Colon (tissue), 2 donors: ENCODE measurements around the gene CHST14.

Experiments
- FAIRE-seq: peaks from 2 replicates; lab custom pipeline; 2012; peaks lifted over from hg19 to GRCh38; lab: Jason Lieb, UNC
- donor health status: control.
- donor health status: control.

Gene CHST14, protein sequence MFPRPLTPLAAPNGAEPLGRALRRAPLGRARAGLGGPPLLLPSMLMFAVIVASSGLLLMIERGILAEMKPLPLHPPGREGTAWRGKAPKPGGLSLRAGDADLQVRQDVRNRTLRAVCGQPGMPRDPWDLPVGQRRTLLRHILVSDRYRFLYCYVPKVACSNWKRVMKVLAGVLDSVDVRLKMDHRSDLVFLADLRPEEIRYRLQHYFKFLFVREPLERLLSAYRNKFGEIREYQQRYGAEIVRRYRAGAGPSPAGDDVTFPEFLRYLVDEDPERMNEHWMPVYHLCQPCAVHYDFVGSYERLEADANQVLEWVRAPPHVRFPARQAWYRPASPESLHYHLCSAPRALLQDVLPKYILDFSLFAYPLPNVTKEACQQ

DNA sequence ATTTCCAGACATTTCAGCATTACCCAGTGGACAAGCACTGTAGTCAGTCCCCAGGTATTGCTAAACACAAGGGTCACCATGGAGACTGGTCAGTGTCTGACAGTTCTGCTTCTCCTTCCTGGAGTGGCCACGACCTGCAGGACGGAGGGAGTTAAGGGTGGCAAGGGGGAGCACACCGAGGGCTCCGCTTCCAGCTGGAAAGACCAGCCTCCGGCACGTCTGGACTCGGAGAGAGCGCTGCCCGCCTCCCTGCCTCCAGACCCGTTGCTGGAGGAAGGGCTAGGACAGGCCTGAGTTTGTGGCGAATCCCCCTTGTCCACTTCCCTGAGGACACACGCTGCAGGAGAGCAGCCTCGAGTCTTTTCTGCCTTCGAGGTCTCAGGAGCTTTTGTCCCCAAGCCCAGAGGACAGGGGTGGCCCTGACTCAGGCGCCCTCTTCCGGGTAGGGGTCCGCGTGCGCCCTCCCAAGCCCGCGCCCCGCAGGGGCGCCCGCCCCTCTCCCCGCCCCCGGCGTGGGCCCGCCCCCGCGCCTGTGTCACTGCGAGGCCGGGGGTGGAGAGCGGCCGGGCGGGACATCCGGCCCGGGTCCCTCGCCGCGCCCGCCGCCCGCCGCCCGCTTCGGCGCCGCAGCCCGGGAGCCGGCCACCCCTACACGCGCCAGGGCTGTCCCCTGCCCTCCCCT lies at the start of gene CHST14:
TSS of gene CHST14 (plus strand) at position 562 of the 682 bp plus-strand sequence. CDS start 230 bp downstream, outside the sequence.
- FAIRE-seq, result no peak

GRCh38 chr15:40421246-40422157 lies 49.3 kb upstream of the CHST14 start:
- FAIRE-seq, result no peak

DNA sequence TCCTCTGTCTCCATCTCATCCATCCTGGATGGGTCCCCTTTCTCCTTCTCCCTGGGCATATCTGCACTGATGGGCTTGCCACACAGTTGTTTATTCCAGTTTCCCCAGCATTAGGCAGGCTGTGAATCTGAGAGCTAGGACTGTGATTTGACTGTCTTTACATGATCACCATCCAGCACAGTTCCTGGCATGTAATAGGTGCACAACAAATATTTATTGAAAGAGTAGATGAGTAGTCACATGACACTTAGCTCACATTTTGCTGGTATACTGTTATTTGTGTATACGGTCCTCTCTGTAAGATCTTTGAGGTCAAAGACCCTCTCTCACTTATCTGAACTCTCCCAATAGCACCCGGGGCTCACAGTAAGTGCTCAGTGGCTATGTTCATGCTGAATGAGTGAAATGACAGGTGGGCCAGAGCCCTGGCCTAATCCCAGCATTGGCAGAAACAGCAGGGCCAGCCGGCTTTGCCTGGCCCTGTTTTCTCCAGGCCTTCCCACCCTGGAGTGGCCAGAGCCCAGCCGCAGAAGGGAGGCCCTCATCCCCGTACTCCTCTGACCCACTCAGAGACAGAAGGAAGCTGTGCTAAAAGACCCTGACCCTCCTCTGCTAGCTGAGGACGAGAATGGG lies 46.2 kb upstream of the CHST14 start:
- no peak for FAIRE-seq

DNA sequence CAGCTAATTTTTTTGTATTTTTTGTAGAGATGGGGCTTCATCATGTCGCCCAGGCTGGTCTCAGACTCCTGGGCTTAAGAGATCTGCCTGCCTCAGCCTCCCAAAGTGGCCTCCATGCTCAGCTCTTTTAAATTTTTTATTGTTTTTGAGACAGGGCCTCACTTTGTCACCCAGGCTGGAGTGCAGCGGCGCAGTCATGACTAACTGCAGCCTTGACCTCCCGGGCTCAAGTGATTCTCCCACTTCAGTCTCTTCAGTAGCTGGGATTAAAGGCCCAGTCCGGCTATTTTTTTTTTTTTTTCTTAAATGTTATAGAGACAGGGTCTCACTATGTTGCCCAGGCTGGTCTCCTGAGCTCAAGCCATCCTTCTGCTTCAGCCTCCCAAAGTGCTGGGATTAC lies 45.1 kb upstream of the CHST14 start:
- no peak for FAIRE-seq

GRCh38 chr15:40427188-40427587 lies 43.6 kb upstream of the CHST14 start:
- no peak for FAIRE-seq

- no peak for FAIRE-seq
These were observed 42.6 kb upstream of the CHST14 start for GRCh38 chr15:40428185-40428584.

DNA sequence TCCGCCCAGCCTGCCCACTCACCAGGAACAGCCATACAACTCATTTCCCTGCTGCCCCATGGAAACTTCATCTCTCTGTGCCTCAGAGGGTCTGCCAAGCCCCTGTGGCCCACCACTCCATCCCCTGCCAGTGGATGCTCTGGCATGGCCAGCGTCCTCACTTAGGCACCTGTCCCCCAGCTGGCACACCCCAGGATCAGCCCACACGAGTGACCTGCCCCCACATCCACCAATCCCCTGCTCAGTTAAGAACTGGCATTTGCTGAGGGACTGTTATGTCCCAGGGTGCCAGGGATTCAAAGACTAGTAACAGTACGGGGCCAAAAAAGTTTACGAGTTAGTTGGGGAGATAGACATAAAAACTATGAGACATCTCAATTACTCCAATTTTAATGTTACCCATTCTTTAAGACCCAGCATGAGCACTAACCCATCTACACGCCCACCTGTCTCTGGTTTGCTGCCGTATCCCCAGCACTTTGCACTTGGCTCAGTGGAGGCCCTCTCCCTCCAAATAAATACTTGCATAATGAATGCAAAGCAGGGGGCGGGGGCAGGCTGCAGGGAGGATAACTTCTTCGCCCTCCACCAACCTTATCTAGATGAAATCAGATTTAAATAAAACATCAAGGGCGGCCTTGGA lies 41.6 kb upstream of the CHST14 start:
- FAIRE-seq, result no peak

- FAIRE-seq, result no peak
These were observed 40.4 kb upstream of the CHST14 start for GRCh38 chr15:40430271-40430805.

GRCh38 chr15:40435023-40435709 lies 35.6 kb upstream of the CHST14 start:
- FAIRE-seq, result no peak

DNA sequence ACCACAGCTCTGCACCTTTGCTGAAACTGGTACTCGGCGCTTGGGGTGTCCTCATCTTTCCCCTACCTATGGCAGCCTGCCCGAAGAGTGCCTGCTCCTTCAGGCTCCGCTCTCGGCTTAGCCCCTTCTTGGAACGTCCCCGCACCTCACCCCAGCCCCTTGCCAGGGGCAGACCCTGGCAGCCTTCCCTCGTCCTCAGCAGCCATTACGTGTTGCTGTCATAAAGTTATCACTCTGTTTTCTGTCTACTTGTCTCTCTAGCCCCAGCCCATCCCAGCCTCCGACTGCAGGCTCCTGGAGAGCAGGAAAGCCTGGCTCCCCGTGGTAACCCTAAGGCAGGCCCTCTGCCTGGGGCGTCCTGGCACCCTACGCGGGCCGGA lies 35.1 kb upstream of the CHST14 start:
- FAIRE-seq, result no peak

- FAIRE-seq, result no peak
These were observed 34.5 kb upstream of the CHST14 start for GRCh38 chr15:40436116-40436891.

DNA sequence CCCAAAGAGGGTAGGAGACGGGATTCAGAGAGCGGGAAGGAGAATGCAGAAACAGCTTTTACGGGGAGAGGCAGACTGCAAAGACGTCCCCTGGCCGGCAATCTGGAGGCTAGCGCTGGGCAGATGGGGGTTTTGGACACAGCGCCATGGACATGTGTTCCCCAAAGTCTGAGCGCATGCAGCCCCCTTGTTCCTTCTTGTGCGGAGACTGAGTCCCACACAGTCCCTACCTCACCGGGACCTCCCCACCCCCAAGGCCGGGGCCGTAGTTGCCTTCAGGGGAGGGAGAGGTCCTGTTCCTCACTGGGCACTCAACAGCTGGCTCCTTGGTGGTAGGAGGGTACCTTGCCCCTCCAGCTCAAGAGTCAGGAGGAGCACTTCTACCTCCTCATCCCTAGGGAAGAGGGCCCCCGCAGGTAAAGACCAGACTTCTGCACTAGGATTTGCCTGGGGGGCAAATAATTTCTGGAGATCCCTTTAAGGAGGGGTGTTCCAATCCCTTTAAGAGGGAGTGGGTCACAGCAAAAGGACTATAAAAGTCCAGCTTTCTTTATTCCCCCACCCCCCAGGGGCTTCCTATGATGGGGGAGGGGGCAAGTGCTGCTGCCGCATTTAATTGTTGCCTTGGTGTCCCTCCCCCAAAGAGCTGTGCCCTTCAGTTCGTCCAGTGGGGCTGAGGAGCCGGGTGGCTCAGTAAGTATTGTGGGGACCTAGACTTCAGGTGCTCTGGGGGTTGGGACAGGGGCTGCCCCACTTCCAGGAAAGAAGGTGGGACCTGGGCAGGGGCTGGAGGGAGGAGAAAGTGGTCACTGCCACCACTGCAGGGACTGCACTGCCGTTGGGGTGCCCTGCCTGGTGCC lies 33.7 kb upstream of the CHST14 start:
- FAIRE-seq, result no peak

DNA sequence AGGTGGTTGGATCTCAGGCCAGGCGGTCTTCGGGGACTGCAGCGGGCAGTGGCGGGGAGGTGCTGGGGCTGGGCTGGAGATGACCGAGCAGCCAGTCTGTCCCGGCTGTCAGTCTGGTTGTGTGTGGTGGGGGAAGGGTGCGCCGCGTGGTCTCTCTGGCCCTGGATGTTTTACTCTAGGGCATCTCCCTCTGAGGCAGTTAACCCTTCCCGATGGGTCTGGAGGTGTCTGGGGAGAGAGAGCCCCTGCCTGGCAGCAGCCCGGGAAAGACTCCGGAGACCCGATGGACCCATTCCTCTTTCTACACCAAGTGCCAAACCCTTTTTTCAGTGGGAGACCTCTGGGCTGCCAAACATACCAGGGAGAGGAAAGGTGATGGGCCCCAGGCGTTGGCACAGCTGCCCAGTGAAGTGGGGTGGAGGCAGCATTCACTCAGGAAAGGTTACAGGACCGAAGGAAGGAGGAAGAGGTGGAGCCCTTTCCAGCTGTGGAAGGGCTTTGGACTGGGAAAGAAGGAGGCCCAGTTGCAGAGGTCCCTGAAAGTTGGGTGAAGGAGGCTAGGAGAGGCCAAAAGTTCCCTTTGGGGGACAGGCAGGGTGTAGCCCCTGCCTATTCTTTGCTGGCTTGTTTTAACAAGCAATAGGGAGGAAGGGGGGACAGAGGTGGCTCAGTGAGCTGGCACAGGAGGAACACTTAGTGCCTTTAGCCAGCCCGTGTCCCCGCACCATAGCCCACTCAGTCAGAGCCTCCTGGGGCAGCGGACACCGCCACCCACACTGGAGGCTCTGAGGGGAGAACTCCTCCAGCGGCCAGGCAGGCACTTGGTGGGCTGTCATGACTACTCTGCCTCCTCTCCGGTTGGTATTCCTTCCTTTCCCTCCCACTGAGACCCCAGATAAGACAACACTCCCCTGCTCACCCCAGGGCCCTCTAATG lies 32.8 kb upstream of the CHST14 start:
- FAIRE-seq, result no peak

DNA sequence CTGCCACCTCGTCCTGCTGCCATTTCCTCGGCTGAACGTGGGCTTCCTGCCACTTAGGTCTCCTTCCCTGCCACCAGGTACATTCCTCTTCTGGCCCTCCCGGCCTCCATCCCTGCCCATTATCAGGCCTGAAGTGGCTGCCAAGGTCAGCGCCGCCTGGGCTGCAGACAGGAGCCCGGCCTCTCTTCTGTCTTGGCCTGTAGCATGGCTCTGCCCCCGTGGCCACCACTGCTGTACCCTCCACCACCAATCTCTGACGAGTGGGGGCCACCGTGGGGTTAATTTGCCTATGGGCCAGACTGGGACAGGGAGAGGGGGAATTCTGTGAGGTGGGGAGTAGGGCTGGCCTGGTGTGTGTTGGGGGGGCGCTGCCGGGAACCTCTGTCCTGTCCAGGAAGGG lies 32.1 kb upstream of the CHST14 start:
- FAIRE-seq, result no peak

- no peak for FAIRE-seq
These were observed 31.3 kb upstream of the CHST14 start for GRCh38 chr15:40439461-40439959.

- FAIRE-seq, result no peak
These were observed 30.6 kb upstream of the CHST14 start for GRCh38 chr15:40439960-40440742.
